AG09309 (cell line): ENCODE measurements around the gene MATK.

Source experiments
- DNase-seq: peaks from one replicate; pipeline ENCODE4 v3.0.0-alpha.2; 2010; ENCODE audit warnings: low read depth
- H3K4me3 ChIP-seq: 2 replicates; pipeline ENCODE4 v1.5.1; 2011; ENCODE audit warnings: mild to moderate bottlenecking, low read depth, low read length, moderate library complexity; ENCODE audit not compliant: control insufficient read depth
- TF ChIP-seq, protein P1 (sequence below): IDR thresholded peaks from 2 replicates; pipeline ENCODE4 v1.5.1; 2011; ENCODE audit warnings: mild to moderate bottlenecking, low read depth, low read length, inconsistent platforms; ENCODE audit not compliant: insufficient read depth, control insufficient read depth; ENCODE audit errors: missing control alignments

The MATK gene

GRCh38 chr19:3822683-3823349, 36.6 kb upstream of the MATK start:
- no peak for DNase-seq
- TF ChIP-seq, protein P1, sequence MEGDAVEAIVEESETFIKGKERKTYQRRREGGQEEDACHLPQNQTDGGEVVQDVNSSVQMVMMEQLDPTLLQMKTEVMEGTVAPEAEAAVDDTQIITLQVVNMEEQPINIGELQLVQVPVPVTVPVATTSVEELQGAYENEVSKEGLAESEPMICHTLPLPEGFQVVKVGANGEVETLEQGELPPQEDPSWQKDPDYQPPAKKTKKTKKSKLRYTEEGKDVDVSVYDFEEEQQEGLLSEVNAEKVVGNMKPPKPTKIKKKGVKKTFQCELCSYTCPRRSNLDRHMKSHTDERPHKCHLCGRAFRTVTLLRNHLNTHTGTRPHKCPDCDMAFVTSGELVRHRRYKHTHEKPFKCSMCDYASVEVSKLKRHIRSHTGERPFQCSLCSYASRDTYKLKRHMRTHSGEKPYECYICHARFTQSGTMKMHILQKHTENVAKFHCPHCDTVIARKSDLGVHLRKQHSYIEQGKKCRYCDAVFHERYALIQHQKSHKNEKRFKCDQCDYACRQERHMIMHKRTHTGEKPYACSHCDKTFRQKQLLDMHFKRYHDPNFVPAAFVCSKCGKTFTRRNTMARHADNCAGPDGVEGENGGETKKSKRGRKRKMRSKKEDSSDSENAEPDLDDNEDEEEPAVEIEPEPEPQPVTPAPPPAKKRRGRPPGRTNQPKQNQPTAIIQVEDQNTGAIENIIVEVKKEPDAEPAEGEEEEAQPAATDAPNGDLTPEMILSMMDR, result no peak
- H3K4me3 ChIP-seq, result no peak overlapping the region

DNA sequence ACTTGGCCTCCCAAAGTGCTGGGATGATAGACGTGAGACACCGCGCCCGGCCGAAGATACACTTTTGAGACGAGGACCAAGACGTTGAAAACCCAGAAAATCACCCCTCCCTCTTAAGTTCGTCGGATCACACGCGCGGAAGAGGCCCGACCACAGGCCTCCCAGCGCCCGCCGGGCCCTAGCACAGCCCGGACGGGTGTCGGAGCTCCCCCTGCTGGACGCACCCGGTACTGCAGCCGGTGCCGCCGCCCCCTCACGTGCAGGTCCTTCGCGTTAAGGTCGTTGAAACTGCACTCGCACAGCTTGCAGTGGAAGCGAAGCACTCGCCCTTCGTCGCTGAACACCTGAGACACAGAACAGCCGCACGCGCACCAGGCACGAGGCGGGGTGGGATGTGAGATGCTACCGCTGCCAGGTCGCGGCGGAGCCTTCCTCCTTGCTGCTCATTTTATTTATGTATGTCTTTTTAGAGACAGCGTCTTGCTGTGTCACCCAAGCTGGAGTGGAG, 35.7 kb upstream of the MATK start:
- no peak for DNase-seq
- H3K4me3 ChIP-seq, result no peak overlapping the region
- TF ChIP-seq, protein P1, result peak; percentile 94

- no peak overlapping the region for H3K4me3 ChIP-seq
- DNase-seq, result no peak
- TF ChIP-seq, protein P1, result no peak
Measured at GRCh38 chr19:3821156-3821555, 35.0 kb upstream of the MATK start.

GRCh38 chr19:3819989-3820388, 33.8 kb upstream of the MATK start:
- TF ChIP-seq, protein P1, result no peak
- DNase-seq, result no peak
- no peak overlapping the region for H3K4me3 ChIP-seq

GRCh38 chr19:3818918-3819317, 32.7 kb upstream of the MATK start:
- no peak overlapping the region for H3K4me3 ChIP-seq
- DNase-seq, result no peak
- TF ChIP-seq, protein P1, result no peak

- peak; percentile 13 for DNase-seq
- H3K4me3 ChIP-seq, result no peak overlapping the region
- TF ChIP-seq, protein P1, result no peak
Measured at GRCh38 chr19:3818466-3818865, 32.3 kb upstream of the MATK start.

DNA sequence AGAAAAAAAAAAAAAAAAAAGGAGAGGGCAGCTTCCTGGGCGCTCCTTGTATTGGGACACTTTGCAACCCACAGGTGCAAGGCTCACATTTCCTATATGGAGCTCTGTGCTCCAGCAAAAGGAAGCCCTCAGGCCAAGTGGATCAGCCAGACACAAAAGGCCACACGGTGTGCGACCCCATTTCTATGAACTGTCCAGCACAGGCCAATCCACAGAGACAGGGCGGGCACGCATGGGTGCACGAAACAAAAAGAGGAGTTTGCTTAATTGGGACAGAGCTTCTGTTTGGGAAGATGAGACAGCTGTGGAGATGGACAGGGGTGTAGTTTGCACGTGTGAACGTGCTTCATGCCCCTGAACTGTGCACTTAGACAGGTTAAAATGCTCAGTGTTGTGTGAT, 31.6 kb upstream of the MATK start:
- H3K4me3 ChIP-seq, result no peak overlapping the region
- TF ChIP-seq, protein P1, result no peak
- DNase-seq, result no peak
